Nephron (organoid): ENCODE results near the gene KLHL41.
A peak's percentile ranks its signal among the peaks of the same experiment; 100 is the strongest.
"Not testable (repeated sequence)": the region's sequence is repeated elsewhere in the genome, so short reads cannot be mapped to it uniquely, and the experiment has no call there.

Source experiments
- H3K27ac Mint-ChIP-seq, 3 experiments: 2 replicates each; pipeline ENCODE4 v1.8.0; 2020; ENCODE audit warnings: mixed read lengths in 3 of 3, mild to moderate bottlenecking in 2 of 3, moderate library complexity in 1 of 3
- H3K27me3 Mint-ChIP-seq: 2 replicates; pipeline ENCODE4 v1.8.0; 2021; ENCODE audit warnings: low read depth, mild to moderate bottlenecking, moderate library complexity, mixed read lengths
- H3K36me3 Mint-ChIP-seq: 2 replicates; pipeline ENCODE4 v1.8.0; 2020; ENCODE audit warnings: low read depth, mixed read lengths
- H3K4me1 Mint-ChIP-seq: 2 replicates; pipeline ENCODE4 v1.8.0; 2020; ENCODE audit warnings: mixed read lengths
- H3K4me3 Mint-ChIP-seq, 3 experiments: 2 replicates each; pipeline ENCODE4 v1.8.0; 2020; ENCODE audit warnings: mild to moderate bottlenecking in 3 of 3, mixed read lengths in 3 of 3, moderate library complexity in 2 of 3
- H3K9me3 Mint-ChIP-seq: 2 replicates; pipeline ENCODE4 v1.8.0; 2020; ENCODE audit warnings: mixed read lengths
- CTCF ChIP-seq, 3 experiments: fragments of 200-600 bp; sonication (generic); IDR thresholded peaks; one replicate each; pipeline ENCODE4 v1.5.0; 2021; ENCODE audit warnings: antibody characterized with exemption in 3 of 3; ENCODE audit not compliant: unreplicated experiment in 3 of 3

The KLHL41 gene

GRCh38 chr2:169510496-169510895 lies 994 bp downstream of the KLHL41 start:
- Mint-ChIP-seq H3K36me3 (peaks cover 21% of the 10 kb centered on the region), H3K4me3 (peak overlapping the region; percentile 63 to 97 (median 85)), H3K27me3 (no peaks in the 10 kb centered on the region), H3K27ac (peak overlapping the region; percentile 39 to 88 (median 67)), H3K4me1 (peaks cover 27% of the 10 kb centered on the region), H3K9me3 (no peaks in the 10 kb centered on the region)
- TF ChIP-seq CTCF (IDR thresholded peaks at IDR 0.05; ENCODE audit: unreplicated experiment in 3 of 3), result no peak

GRCh38 chr2:169511818-169512217 lies 2.3 kb downstream of the KLHL41 start:
- Mint-ChIP-seq H3K27me3 (no peaks in the 10 kb centered on the region), H3K9me3 (no peaks in the 10 kb centered on the region), H3K4me3 (peak overlapping the region; percentile 54 to 95 (median 81)), H3K36me3 (peaks cover 17% of the 10 kb centered on the region), H3K27ac (peak overlapping the region in 1 of 3 experiments; percentile 42), H3K4me1 (peaks cover 35% of the 10 kb centered on the region)
- no peak for TF ChIP-seq CTCF (IDR thresholded peaks at IDR 0.05; ENCODE audit: unreplicated experiment in 3 of 3)

- TF ChIP-seq CTCF (IDR thresholded peaks at IDR 0.05; ENCODE audit: unreplicated experiment in 3 of 3), result no peak
- H3K4me1 Mint-ChIP-seq, result peaks cover 29% of the 10 kb centered on the region
- H3K27ac Mint-ChIP-seq, result peak overlapping the region in 1 of 3 experiments; percentile 42
- H3K9me3 Mint-ChIP-seq, result no peaks in the 10 kb centered on the region
- H3K36me3 Mint-ChIP-seq, result peaks cover 10% of the 10 kb centered on the region
- H3K4me3 Mint-ChIP-seq, result peak overlapping the region; percentile 65 to 95 (median 81)
- no peaks in the 10 kb centered on the region for H3K27me3 Mint-ChIP-seq
Observed at GRCh38 chr2:169512525-169512924, 3.0 kb downstream of the KLHL41 start.

- no peaks in the 10 kb centered on the region for H3K9me3 Mint-ChIP-seq
- peaks cover 5% of the 10 kb centered on the region for H3K36me3 Mint-ChIP-seq
- H3K4me3 Mint-ChIP-seq, result peak overlapping the region; percentile 25 to 95 (median 81)
Observed at GRCh38 chr2:169513094-169513493, 3.6 kb downstream of the KLHL41 start.

GRCh38 chr2:169513926-169514325 lies 4.4 kb downstream of the KLHL41 start:
- Mint-ChIP-seq H3K4me3 (peak overlapping the region; percentile 56 to 95 (median 88)), H3K4me1 (peaks cover 26% of the 10 kb centered on the region), H3K9me3 (no peaks in the 10 kb centered on the region), H3K27ac (peak overlapping the region; percentile 49 to 83 (median 60)), H3K27me3 (no peaks in the 10 kb centered on the region), H3K36me3 (peaks cover 3% of the 10 kb centered on the region)
- TF ChIP-seq CTCF (IDR thresholded peaks at IDR 0.05; ENCODE audit: unreplicated experiment in 3 of 3), result no peak

More at GRCh38 chr2:169513094-169513493, 3.6 kb downstream of the KLHL41 start:
- Mint-ChIP-seq H3K27ac (peak overlapping the region in 2 of 3 experiments; percentile 6 to 83), H3K4me1 (peaks cover 26% of the 10 kb centered on the region), H3K27me3 (no peaks in the 10 kb centered on the region)
- no peak for TF ChIP-seq CTCF (IDR thresholded peaks at IDR 0.05; ENCODE audit: unreplicated experiment in 3 of 3)

- H3K9me3 Mint-ChIP-seq, H3K36me3 Mint-ChIP-seq, H3K27me3 Mint-ChIP-seq: not testable (repeated sequence)
- H3K4me1 Mint-ChIP-seq, result peaks cover 18% of the 10 kb centered on the region
- H3K27ac Mint-ChIP-seq, result peak overlapping the region; percentile 21 to 83 (median 60)
- peak overlapping the region in 2 of 3 experiments; percentile 88 to 95 for H3K4me3 Mint-ChIP-seq
Observed at GRCh38 chr2:169514758-169515157, 5.3 kb downstream of the KLHL41 start.

GRCh38 chr2:169516488-169516995 lies 7.0 kb downstream of the KLHL41 start:
- H3K4me1 Mint-ChIP-seq, result peaks cover 18% of the 10 kb centered on the region

More at GRCh38 chr2:169516488-169516995, 7.0 kb downstream of the KLHL41 start:
- H3K27ac Mint-ChIP-seq, H3K36me3 Mint-ChIP-seq, H3K27me3 Mint-ChIP-seq, H3K9me3 Mint-ChIP-seq, H3K4me3 Mint-ChIP-seq: not testable (repeated sequence)
